Neural progenitor cell (in vitro differentiated cells): ENCODE measurements around the gene PIGC. TPM values are rescaled to one million over a fixed set of nuclear protein-coding genes. Genes with fewer than 3 reads are reported as not detected.

Source experiments
- DNase-seq: peaks from one replicate; pipeline ENCODE4 v3.0.0-alpha.2; 2016; ENCODE audit warnings: low spot score
- H2AFZ ChIP-seq: fragments of 200-600 bp; sonication (generic); replicated peaks from 2 replicates; pipeline ENCODE4 v1.6.1; 2016; ENCODE audit warnings: antibody characterized with exemption
- H3F3A ChIP-seq: fragments of 200-600 bp; sonication (generic); 2 replicates; pipeline ENCODE4 v1.6.1; 2016; ENCODE audit warnings: antibody characterized with exemption, low read depth
- H3K27ac ChIP-seq: fragments of 200-600 bp; sonication (generic); 2 replicates; pipeline ENCODE4 v1.5.1; 2016; ENCODE audit warnings: mild to moderate bottlenecking
- H3K27me3 ChIP-seq: fragments of 200-600 bp; sonication (generic); 2 replicates; pipeline ENCODE4 v1.6.1; 2016; ENCODE audit warnings: mild to moderate bottlenecking, moderate library complexity
- H3K36me3 ChIP-seq: fragments of 200-600 bp; sonication (generic); 2 replicates; pipeline ENCODE4 v1.5.1; 2016
- H3K4me1 ChIP-seq: fragments of 200-600 bp; sonication (generic); 2 replicates; pipeline ENCODE4 v1.6.1; 2016; ENCODE audit warnings: mixed run types
- H3K4me2 ChIP-seq: fragments of 200-600 bp; sonication (generic); 2 replicates; pipeline ENCODE4 v1.6.1; 2016
- H3K4me3 ChIP-seq: fragments of 200-600 bp; sonication (generic); 2 replicates; pipeline ENCODE4 v1.5.1; 2016
- H3K79me2 ChIP-seq: fragments of 200-600 bp; sonication (generic); 2 replicates; pipeline ENCODE4 v1.6.1; 2016; ENCODE audit warnings: low read depth
- H3K9ac ChIP-seq: fragments of 200-600 bp; sonication (generic); 2 replicates; pipeline ENCODE4 v1.6.1; 2016
- H3K9me3 ChIP-seq: fragments of 200-600 bp; sonication (generic); 2 replicates; pipeline ENCODE4 v1.5.1; 2016; ENCODE audit warnings: low read depth
- H4K20me1 ChIP-seq: fragments of 200-600 bp; sonication (generic); 2 replicates; pipeline ENCODE4 v1.6.1; 2016; ENCODE audit warnings: low read depth
- H3K27ac Mint-ChIP-seq: 3 replicates; pipeline ENCODE4 v1.8.0; 2021; ENCODE audit warnings: mixed read lengths
- H3K27me3 Mint-ChIP-seq: 2 replicates; pipeline ENCODE4 v1.8.0; 2022; ENCODE audit warnings: low read depth, mild to moderate bottlenecking, inconsistent platforms, moderate library complexity, mixed read lengths; ENCODE audit not compliant: insufficient read depth
- H3K36me3 Mint-ChIP-seq: 3 replicates; pipeline ENCODE4 v1.8.0; 2021; ENCODE audit warnings: mixed read lengths
- H3K4me1 Mint-ChIP-seq: 3 replicates; pipeline ENCODE4 v1.8.0; 2021; ENCODE audit warnings: mixed read lengths
- H3K4me3 Mint-ChIP-seq: 3 replicates; pipeline ENCODE4 v1.8.0; 2021; ENCODE audit warnings: mild to moderate bottlenecking, moderate library complexity, mixed read lengths
- H3K9me3 Mint-ChIP-seq: 3 replicates; pipeline ENCODE4 v1.8.0; 2020; ENCODE audit warnings: mixed read lengths
- EZH2 ChIP-seq: fragments of 200-600 bp; sonication (generic); IDR thresholded peaks from 2 replicates; pipeline ENCODE4 v1.6.1; 2017; ENCODE audit warnings: antibody characterized with exemption, mild to moderate bottlenecking, moderate library complexity
- EZH2phosphoT487 ChIP-seq: fragments of 200-600 bp; sonication (generic); IDR thresholded peaks from 2 replicates; pipeline ENCODE4 v1.6.1; 2017; ENCODE audit warnings: antibody characterized with exemption
- total RNA-seq: library from RNA; depleted of rRNA; stranded (reverse); fragments of >200 nt; gene quantifications from 2 replicates; pipeline ENCODE4 v1.2.3, GENCODE V29; 2015; ENCODE audit warnings: low replicate concordance
- TF ChIP-seq, protein P1 (sequence below): fragments of 200-600 bp; sonication (generic); IDR thresholded peaks from 2 replicates; pipeline ENCODE4 v1.5.1; 2017; ENCODE audit warnings: antibody characterized with exemption, mild to moderate bottlenecking

Gene PIGC
- total RNA-seq, 1 donor from 2014 or later, result 39.4 TPM

GRCh38 chr1:172476218-172476811 is 32.4 kb upstream of the PIGC start:
- peaks cover 2% of the 10 kb centered on the region for H3K36me3 Mint-ChIP-seq
- H3K4me3 Mint-ChIP-seq, result no peak overlapping the region
- no peaks in the 10 kb centered on the region for H3K27me3 Mint-ChIP-seq
- no peak overlapping the region for H3K27ac Mint-ChIP-seq
- DNase-seq, result no peak
- H3K27ac ChIP-seq, result no peak overlapping the region
- H3K9ac ChIP-seq, result no peak overlapping the region
- no peaks in the 10 kb centered on the region for H4K20me1 ChIP-seq
- no peaks in the 10 kb centered on the region for H3K4me1 Mint-ChIP-seq
- no peak overlapping the region for H3K4me3 ChIP-seq
- H3K9me3 ChIP-seq, result no peaks in the 10 kb centered on the region
- no peaks in the 10 kb centered on the region for H3K79me2 ChIP-seq
- no peaks in the 10 kb centered on the region for H3K36me3 ChIP-seq
- H3K9me3 Mint-ChIP-seq, result peaks cover 4% of the 10 kb centered on the region
- H3K4me2 ChIP-seq, result no peak overlapping the region
- H3K27me3 ChIP-seq, result no peaks in the 10 kb centered on the region
- TF ChIP-seq, protein P1, sequence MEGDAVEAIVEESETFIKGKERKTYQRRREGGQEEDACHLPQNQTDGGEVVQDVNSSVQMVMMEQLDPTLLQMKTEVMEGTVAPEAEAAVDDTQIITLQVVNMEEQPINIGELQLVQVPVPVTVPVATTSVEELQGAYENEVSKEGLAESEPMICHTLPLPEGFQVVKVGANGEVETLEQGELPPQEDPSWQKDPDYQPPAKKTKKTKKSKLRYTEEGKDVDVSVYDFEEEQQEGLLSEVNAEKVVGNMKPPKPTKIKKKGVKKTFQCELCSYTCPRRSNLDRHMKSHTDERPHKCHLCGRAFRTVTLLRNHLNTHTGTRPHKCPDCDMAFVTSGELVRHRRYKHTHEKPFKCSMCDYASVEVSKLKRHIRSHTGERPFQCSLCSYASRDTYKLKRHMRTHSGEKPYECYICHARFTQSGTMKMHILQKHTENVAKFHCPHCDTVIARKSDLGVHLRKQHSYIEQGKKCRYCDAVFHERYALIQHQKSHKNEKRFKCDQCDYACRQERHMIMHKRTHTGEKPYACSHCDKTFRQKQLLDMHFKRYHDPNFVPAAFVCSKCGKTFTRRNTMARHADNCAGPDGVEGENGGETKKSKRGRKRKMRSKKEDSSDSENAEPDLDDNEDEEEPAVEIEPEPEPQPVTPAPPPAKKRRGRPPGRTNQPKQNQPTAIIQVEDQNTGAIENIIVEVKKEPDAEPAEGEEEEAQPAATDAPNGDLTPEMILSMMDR, result no peak
- TF ChIP-seq EZH2phosphoT487 (no peak), EZH2 (no peak)
- no peaks in the 10 kb centered on the region for H3F3A ChIP-seq
- H2AFZ ChIP-seq, result no peak overlapping the region
- H3K4me1 ChIP-seq, result no peaks in the 10 kb centered on the region

GRCh38 chr1:172473842-172474241 is 30.0 kb upstream of the PIGC start:
- Mint-ChIP-seq H3K4me1 (no peaks in the 10 kb centered on the region), H3K9me3 (no peaks in the 10 kb centered on the region), H3K36me3 (no peaks in the 10 kb centered on the region), H3K27me3 (no peaks in the 10 kb centered on the region), H3K27ac (no peak overlapping the region), H3K4me3 (no peak overlapping the region)
- H3K4me2 ChIP-seq, result no peak overlapping the region
- no peak overlapping the region for H3K9ac ChIP-seq
- no peaks in the 10 kb centered on the region for H3K36me3 ChIP-seq
- TF ChIP-seq EZH2phosphoT487, result no peak
- TF ChIP-seq, protein P1, result no peak
- no peak for TF ChIP-seq EZH2
- no peak overlapping the region for H3K4me3 ChIP-seq
- no peak for DNase-seq
- H3K9me3 ChIP-seq, result no peaks in the 10 kb centered on the region
- H2AFZ ChIP-seq, result no peak overlapping the region
- no peaks in the 10 kb centered on the region for H3K79me2 ChIP-seq
- H3K27ac ChIP-seq, result no peak overlapping the region
- H3F3A ChIP-seq, result no peaks in the 10 kb centered on the region
- H3K27me3 ChIP-seq, result no peaks in the 10 kb centered on the region
- no peaks in the 10 kb centered on the region for H4K20me1 ChIP-seq
- H3K4me1 ChIP-seq, result no peaks in the 10 kb centered on the region

DNA sequence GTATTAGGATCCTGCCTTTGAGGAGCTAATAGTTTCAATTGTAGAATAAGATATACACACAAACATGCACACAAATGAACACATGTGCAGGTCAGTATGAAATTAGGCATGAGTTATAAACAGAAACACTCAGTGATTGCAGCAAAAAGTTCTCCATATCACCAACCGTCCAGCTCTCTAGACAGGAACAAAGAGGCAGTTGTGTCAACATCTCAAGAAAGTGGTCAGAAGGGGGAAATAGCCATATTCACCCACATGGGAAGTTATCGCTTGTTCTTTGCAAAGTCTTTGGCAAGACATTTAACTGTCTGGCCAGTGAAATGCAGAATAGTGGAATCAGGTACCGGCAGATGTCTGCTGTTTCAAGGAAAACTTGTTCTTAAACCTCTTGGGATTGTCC is 29.4 kb upstream of the PIGC start:
- no peak for DNase-seq
- no peaks in the 10 kb centered on the region for H3K9me3 Mint-ChIP-seq
- Histone ChIP-seq H3F3A (no peaks in the 10 kb centered on the region), H3K36me3 (no peaks in the 10 kb centered on the region), H3K27ac (no peak overlapping the region), H2AFZ (peak overlapping the region; percentile 50), H3K9ac (no peak overlapping the region), H3K4me1 (no peaks in the 10 kb centered on the region), H3K27me3 (no peaks in the 10 kb centered on the region), H3K79me2 (no peaks in the 10 kb centered on the region), H3K4me2 (no peak overlapping the region), H3K4me3 (no peak overlapping the region), H4K20me1 (no peaks in the 10 kb centered on the region), H3K9me3 (no peaks in the 10 kb centered on the region)
- no peaks in the 10 kb centered on the region for H3K27me3 Mint-ChIP-seq
- H3K27ac Mint-ChIP-seq, result no peak overlapping the region
- TF ChIP-seq EZH2, result no peak
- TF ChIP-seq, protein P1, result no peak
- no peak for TF ChIP-seq EZH2phosphoT487
- no peaks in the 10 kb centered on the region for H3K36me3 Mint-ChIP-seq
- no peak overlapping the region for H3K4me3 Mint-ChIP-seq
- no peaks in the 10 kb centered on the region for H3K4me1 Mint-ChIP-seq
